Endothelial cell of umbilical vein (primary cell): ENCODE measurements around the gene TRPM5. TPM values are rescaled to one million over a fixed set of nuclear protein-coding genes. Genes with fewer than 3 reads are reported as not detected.

Experiments used
- BruUV-seq: library from RNA; stranded (reverse); fragments of 400-500 nt; replicated peaks from 2 replicates; lab custom pipeline; 2021; lab: Mats Ljungman, UMichigan
- CTCF ChIA-PET: fragments of 300-600, 350-600 bp; sonication (Branson Sonifier 250); formaldehyde crosslinking; loops from one replicate; lab custom pipeline; 2021; ENCODE audit warnings: antibody characterized with exemption, inconsistent platforms; lab: Charles Lee
- POLR2A ChIA-PET: fragments of 300-600, 350-600 bp; sonication (Branson Sonifier 250); formaldehyde crosslinking; loops from one replicate; lab custom pipeline; 2021; ENCODE audit warnings: antibody characterized with exemption, inconsistent platforms; lab: Charles Lee
- DNase-seq: peaks from one replicate; pipeline ENCODE4 v3.0.0-alpha.2; 2011; ENCODE audit warnings: low read depth, low spot score
- FAIRE-seq: peaks from 2 replicates; lab custom pipeline; 2011; peaks lifted over from hg19 to GRCh38; lab: Jason Lieb, UNC
- H2AFZ ChIP-seq: 2 replicates; pipeline ENCODE4 v1.6.0; 2012; ENCODE audit warnings: low read depth, low read length, control low read depth, inconsistent platforms
- H3K27ac ChIP-seq: 2 replicates; pipeline ENCODE4 v1.5.1; 2011; ENCODE audit warnings: low read depth, mild to moderate bottlenecking, control low read depth, low read length, moderate library complexity; ENCODE audit not compliant: insufficient read depth
- H3K27me3 ChIP-seq, 2 experiments: 2 replicates each; pipeline versions ENCODE4 v1.6.0 to v1.6.1; 2011; ENCODE audit warnings: low read length in 2 of 2, mixed read lengths in 1 of 2; ENCODE audit not compliant: control insufficient read depth in 2 of 2, insufficient read depth in 2 of 2
- H3K36me3 ChIP-seq, 2 experiments: 2 replicates in 1 of 2; 3 replicates in 1 of 2; pipeline ENCODE4 v1.5.1; 2011; ENCODE audit warnings: low read length in 2 of 2, mild to moderate bottlenecking in 1 of 2, moderate library complexity in 1 of 2; ENCODE audit not compliant: control insufficient read depth in 2 of 2, insufficient read depth in 2 of 2; ENCODE audit errors: extremely low read depth in 1 of 2
- H3K4me1 ChIP-seq: 3 replicates; pipeline ENCODE4 v1.5.1; 2011; ENCODE audit warnings: mild to moderate bottlenecking, low read length; ENCODE audit not compliant: control insufficient read depth, insufficient read depth; ENCODE audit errors: extremely low read depth
- H3K4me2 ChIP-seq: 2 replicates; pipeline ENCODE4 v1.6.1; 2011; ENCODE audit warnings: low read length, control low read depth, mixed read lengths; ENCODE audit not compliant: insufficient read depth
- H3K4me3 ChIP-seq, 3 experiments: fragments of 200-600 bp in 1 of 3; sonication (generic), shearing (Covaris generic) in 1 of 3; replicated peaks in 1 of 3; 2 replicates each; pipeline ENCODE4 v1.5.1; 2011 to 2016; ENCODE audit warnings: control low read depth in 3 of 3, low read length in 3 of 3, mild to moderate bottlenecking in 2 of 3, inconsistent platforms in 1 of 3, low read depth in 1 of 3, moderate library complexity in 1 of 3; ENCODE audit not compliant: insufficient read depth in 1 of 3
- H3K79me2 ChIP-seq: 2 replicates; pipeline ENCODE4 v1.6.0; 2012; ENCODE audit warnings: low read length, inconsistent platforms; ENCODE audit not compliant: control insufficient read depth, insufficient read depth
- H3K9ac ChIP-seq: replicated peaks from 2 replicates; pipeline ENCODE3; 2011; ENCODE audit warnings: low read length, control low read depth; ENCODE audit not compliant: insufficient read depth; ENCODE audit errors: extremely low read depth
- H3K9me1 ChIP-seq: replicated peaks from 3 replicates; pipeline ENCODE4 v1.6.0; 2011; ENCODE audit warnings: mild to moderate bottlenecking, low read length; ENCODE audit not compliant: control insufficient read depth, insufficient read depth; ENCODE audit errors: extremely low read depth
- H3K9me3 ChIP-seq: replicated peaks from 2 replicates; pipeline ENCODE4 v1.5.1; 2012; ENCODE audit warnings: low read length, inconsistent platforms; ENCODE audit not compliant: control insufficient read depth, insufficient read depth
- H4K20me1 ChIP-seq: replicated peaks from 2 replicates; pipeline ENCODE3; 2011; ENCODE audit warnings: mild to moderate bottlenecking, low read length; ENCODE audit not compliant: control insufficient read depth, insufficient read depth; ENCODE audit errors: extremely low read depth
- EZH2 ChIP-seq: IDR thresholded peaks from 2 replicates; pipeline ENCODE4 v1.6.1; 2012; ENCODE audit warnings: borderline replicate concordance, low read depth, mild to moderate bottlenecking, moderate library complexity, low read length, inconsistent platforms; ENCODE audit not compliant: severe bottlenecking
- GATA2 ChIP-seq: IDR thresholded peaks from 2 replicates; pipeline ENCODE4 v1.7.0; 2011; ENCODE audit warnings: low read depth, mild to moderate bottlenecking, moderate library complexity, mixed read lengths, low read length; ENCODE audit not compliant: insufficient read length, insufficient read depth
- JUN ChIP-seq: IDR thresholded peaks from 2 replicates; pipeline ENCODE4 v1.6.1; 2011; ENCODE audit warnings: borderline replicate concordance, low read depth; ENCODE audit not compliant: insufficient read length, insufficient read depth
- POLR2A ChIP-seq: IDR thresholded peaks from 2 replicates; pipeline ENCODE4 v1.6.1; 2012; ENCODE audit warnings: low read depth, mild to moderate bottlenecking, control low read depth, low read length
- dilution Hi-C: fragments of 300-500 bp; cut with MboI; formaldehyde crosslinking; loops from one replicate; pipeline ENCODE4 v1.15.0; 2019; ENCODE audit warnings: low sequenced_read_pairs; ENCODE audit not compliant: extremely low pct_ligation_motif_present
- intact Hi-C: fragments of 100-400 bp; cut with micrococcal nuclease; formaldehyde crosslinking; loops from one replicate; pipeline ENCODE4 v1.10.0; 2022
- polyA plus RNA-seq, 4 experiments: library from polyadenylated mRNA; depleted of rRNA in 3 of 4; stranded (reverse) in 3 of 4; unstranded in 1 of 4; fragments of >200 nt; gene quantifications; 2 replicates each; pipeline versions ENCODE4 v1.2.1 to v1.2.3, GENCODE V29; 2011 to 2012; ENCODE audit warnings: missing spikeins in 1 of 4
- total RNA-seq: library from RNA; stranded (reverse); gene quantifications from 2 replicates; pipeline ENCODE4 v1.2.3, GENCODE V29; 2021
- TF ChIP-seq, protein P1 (sequence below), 2 donors: IDR thresholded peaks; 1 replicate in 1 of 2; 2 replicates in 1 of 2; pipeline ENCODE4 v1.5.1; 2011; ENCODE audit warnings: low read length in 2 of 2, mild to moderate bottlenecking in 2 of 2, moderate library complexity in 2 of 2, control low read depth in 1 of 2, inconsistent platforms in 1 of 2, low read depth in 1 of 2; ENCODE audit not compliant: insufficient read depth in 1 of 2; ENCODE audit errors: extremely low read depth in 1 of 2
- TF ChIP-seq, protein P2 (sequence below): IDR thresholded peaks from 2 replicates; pipeline ENCODE4 v1.6.1; 2011; ENCODE audit not compliant: insufficient read depth, insufficient read length

Gene TRPM5
- total and polyA plus RNA-seq, 2 donors (not counting 3 experiments of a cell fraction or from before 2014, with no cell fraction given) = not detected

DNA sequence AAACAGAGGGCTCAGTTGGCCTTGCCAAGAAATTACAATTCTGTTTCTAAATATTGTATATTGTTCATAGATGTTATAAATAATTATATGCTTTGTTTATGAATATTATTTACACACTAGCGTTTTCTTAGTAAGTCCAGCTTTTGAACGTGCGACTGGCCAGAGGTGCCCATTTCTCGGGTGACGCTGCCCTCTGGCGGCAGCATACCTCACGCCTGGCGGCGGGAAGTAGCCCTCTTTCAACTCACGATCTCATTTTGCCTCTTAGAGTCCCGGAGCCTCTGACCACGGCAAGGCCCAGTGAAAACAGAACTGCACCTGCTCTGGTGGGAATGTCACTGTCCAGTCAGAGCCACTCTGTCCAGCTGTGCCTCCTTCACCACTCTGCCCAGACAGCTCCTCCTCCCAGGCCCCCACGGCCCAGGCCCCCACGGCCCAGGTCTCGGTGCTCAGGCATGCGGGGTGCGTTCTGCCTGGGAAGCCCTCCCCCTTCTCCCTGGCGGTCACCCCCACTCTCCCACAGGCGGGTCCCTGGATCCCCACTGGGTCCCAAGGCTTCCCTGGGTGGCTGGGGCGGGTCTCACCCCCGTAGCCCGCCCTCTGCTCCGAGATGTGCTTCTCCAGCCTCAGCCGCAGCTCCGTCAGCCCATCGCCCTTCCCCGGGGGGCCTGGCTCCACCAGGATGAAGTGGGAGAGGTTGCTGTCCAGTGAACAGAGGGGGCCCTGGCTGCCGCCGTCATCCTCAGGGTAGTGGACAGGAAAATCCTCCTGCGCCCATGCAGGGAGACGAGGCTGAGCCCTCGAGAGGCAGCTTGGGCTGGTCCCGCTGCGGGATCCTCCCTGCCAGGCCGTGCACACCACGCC is 24.4 kb downstream of the TRPM5 start:
- DNase-seq = peak; percentile 77

More for the DNA sequence above, 24.4 kb downstream of the TRPM5 start:
- no peak overlapping the region for H3K4me3 ChIP-seq
- intact Hi-C loops (loop anchor here (1.0 to 2.0 kb wide), 5 partner anchors 20 to 254 kb away; partner anchors contain the start of gene TSSC4), dilution Hi-C loops (no loop called here)
- no peak overlapping the region for H3K9ac ChIP-seq
- POLR2A ChIA-PET = interaction anchor here (0.7 to 1.6 kb wide), 3 partner anchors 115 to 474 kb away, joined by 3 to 7 read pairs (median 3); no protein-coding TSS in a partner anchor
- CTCF ChIA-PET = interaction anchor here (0.6 to 10.1 kb wide), 46 partner anchors 9 to 767 kb away, joined by 3 to 829 read pairs (median 5); partner anchors contain the start of genes C11orf21, CD81, TSPAN32 and TSSC4
- H3K9me1 ChIP-seq = no peaks in the 10 kb centered on the region
- H3K27me3 ChIP-seq = no peaks in the 10 kb centered on the region
- no peaks in the 10 kb centered on the region for H3K79me2 ChIP-seq
- H4K20me1 ChIP-seq = no peaks in the 10 kb centered on the region
- FAIRE-seq = peak; percentile 64
- H3K9me3 ChIP-seq = no peaks in the 10 kb centered on the region
- no TSS peak for BruUV-seq
- H3K4me2 ChIP-seq = no peak overlapping the region
- H3K27ac ChIP-seq = no peak overlapping the region
- H2AFZ ChIP-seq = no peak overlapping the region
- H3K4me1 ChIP-seq = no peaks in the 10 kb centered on the region
- H3K36me3 ChIP-seq = no peaks in the 10 kb centered on the region
- TF ChIP-seq GATA2 (no peak), JUN (no peak), POLR2A (no peak), EZH2 (no peak)
- TF ChIP-seq, protein P1, sequence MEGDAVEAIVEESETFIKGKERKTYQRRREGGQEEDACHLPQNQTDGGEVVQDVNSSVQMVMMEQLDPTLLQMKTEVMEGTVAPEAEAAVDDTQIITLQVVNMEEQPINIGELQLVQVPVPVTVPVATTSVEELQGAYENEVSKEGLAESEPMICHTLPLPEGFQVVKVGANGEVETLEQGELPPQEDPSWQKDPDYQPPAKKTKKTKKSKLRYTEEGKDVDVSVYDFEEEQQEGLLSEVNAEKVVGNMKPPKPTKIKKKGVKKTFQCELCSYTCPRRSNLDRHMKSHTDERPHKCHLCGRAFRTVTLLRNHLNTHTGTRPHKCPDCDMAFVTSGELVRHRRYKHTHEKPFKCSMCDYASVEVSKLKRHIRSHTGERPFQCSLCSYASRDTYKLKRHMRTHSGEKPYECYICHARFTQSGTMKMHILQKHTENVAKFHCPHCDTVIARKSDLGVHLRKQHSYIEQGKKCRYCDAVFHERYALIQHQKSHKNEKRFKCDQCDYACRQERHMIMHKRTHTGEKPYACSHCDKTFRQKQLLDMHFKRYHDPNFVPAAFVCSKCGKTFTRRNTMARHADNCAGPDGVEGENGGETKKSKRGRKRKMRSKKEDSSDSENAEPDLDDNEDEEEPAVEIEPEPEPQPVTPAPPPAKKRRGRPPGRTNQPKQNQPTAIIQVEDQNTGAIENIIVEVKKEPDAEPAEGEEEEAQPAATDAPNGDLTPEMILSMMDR (IDR thresholded peaks at IDR 0.05; ENCODE audit: extremely low read depth in 1 of 2, insufficient read depth in 1 of 2, low read depth in 1 of 2, low read length in 2 of 2) = peak; percentile 82 to 86
- TF ChIP-seq, protein P2, sequence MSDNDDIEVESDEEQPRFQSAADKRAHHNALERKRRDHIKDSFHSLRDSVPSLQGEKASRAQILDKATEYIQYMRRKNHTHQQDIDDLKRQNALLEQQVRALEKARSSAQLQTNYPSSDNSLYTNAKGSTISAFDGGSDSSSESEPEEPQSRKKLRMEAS = no peak
